ENCODE measurements around the gene RELB.
A peak's percentile ranks its signal among the peaks of the same experiment; 100 is the strongest.

DNA sequence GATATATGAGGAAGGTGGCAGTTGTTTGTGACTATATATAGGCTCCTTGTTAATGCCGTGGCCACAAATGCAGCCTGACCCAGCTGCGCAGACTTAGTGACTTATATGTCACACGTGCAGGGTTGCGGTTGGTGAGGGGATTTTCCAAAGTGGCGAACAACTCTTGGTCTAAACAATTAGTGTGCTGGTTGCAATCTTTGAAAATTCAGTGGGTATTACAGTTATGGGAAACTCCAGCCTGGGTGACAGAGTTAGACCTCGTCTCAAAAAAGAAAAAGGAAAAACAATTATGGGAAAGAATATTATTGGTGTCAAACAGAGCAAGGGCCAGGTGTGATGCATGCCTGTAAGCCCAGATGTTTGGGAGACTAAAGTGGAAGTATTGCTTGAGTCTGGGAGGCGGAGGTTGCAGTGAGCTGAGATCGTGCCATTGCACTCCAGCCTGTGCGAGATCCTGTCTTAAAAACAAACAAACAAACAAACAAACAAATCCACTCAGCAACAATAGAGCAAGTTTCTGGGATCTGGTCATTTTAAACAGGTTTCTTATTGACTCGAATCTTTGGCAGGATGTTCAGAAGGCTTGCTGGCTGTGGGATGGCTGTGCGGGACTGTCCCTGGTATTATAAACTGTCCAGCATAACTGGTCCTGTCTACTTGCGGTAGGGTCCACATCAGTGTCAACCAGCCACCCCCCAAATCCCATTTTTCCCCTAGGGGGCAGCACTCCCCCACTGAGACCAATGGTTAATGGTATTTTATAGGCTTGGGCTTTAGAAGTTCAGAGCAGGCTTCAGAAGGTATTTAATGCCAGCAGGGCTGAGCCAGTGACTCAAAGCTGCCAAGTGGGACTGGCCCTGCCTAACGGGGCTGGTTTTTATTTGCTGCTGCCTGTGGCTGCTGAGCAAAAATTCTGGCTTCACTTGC is 15.4 kb downstream of the RELB start:
- no peak for TF ChIP-seq POLR2A (IDR thresholded peaks at IDR 0.05)
- TF ChIP-seq, protein P1, sequence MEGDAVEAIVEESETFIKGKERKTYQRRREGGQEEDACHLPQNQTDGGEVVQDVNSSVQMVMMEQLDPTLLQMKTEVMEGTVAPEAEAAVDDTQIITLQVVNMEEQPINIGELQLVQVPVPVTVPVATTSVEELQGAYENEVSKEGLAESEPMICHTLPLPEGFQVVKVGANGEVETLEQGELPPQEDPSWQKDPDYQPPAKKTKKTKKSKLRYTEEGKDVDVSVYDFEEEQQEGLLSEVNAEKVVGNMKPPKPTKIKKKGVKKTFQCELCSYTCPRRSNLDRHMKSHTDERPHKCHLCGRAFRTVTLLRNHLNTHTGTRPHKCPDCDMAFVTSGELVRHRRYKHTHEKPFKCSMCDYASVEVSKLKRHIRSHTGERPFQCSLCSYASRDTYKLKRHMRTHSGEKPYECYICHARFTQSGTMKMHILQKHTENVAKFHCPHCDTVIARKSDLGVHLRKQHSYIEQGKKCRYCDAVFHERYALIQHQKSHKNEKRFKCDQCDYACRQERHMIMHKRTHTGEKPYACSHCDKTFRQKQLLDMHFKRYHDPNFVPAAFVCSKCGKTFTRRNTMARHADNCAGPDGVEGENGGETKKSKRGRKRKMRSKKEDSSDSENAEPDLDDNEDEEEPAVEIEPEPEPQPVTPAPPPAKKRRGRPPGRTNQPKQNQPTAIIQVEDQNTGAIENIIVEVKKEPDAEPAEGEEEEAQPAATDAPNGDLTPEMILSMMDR (IDR thresholded peaks at IDR 0.05 in 4 of 5, conservative IDR thresholded peaks at IDR 0.05 in 1 of 5) = peak; percentile 23 to 64 (median 54)

Measured in gastrocnemius medialis (tissue), 4 donors.